ENCODE data around the gene SIGLEC15. TPM values are rescaled to one million over a fixed set of nuclear protein-coding genes. Genes with fewer than 3 reads are reported as not detected.
"Not testable (repeated sequence)": the region's sequence is repeated elsewhere in the genome, so short reads cannot be mapped to it uniquely, and the experiment has no call there.

The SIGLEC15 gene
- total RNA-seq, 2 experiments from 2014 or later: not detected

DNA sequence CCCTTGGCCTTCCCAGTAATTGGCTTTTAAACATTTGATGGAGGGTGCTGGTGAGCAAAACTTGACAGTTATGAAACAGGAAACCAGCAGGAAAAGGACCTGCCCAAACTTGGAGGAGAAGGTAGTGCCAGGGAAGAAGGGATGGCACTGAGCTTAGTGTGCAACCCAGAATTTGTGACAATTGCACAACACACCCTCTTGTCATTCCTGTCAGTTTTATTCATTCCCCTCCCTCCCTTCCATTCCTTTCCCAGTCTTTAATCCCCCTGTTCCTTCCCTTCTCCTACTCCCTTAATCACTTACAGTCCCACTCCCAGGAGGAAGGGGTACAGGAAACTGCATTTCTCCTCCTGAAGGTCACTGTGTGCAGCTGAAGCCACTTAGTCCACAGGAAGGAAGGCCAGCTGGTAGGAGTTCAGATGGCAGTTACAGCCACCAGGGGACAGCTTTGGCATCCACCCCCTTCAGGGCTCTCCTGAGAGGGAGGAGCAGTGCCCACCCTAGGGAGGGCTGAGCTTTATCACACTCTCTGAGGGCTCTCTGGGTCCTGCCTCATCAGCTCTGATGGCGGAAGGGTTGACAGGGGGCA, 24.0 kb upstream of the SIGLEC15 start:
- Mint-ChIP-seq H3K4me1 (no peaks in the 10 kb centered on the region), H3K27ac (no peak overlapping the region), H3K4me3 (no peak overlapping the region), H3K36me3 (no peaks in the 10 kb centered on the region), H3K27me3 (no peaks in the 10 kb centered on the region), H3K9me3 (ENCODE audit: low read depth) (peaks cover 9% of the 10 kb centered on the region)
- CTCF ChIA-PET: no interaction called here
- ATAC-seq (no peak), DNase-seq (no peak)

GRCh38 chr18:45802814-45803492, 22.5 kb upstream of the SIGLEC15 start:
- peaks cover 9% of the 10 kb centered on the region for H3K9me3 Mint-ChIP-seq (ENCODE audit: low read depth)
- ATAC-seq (no peak), DNase-seq (no peak)
- H3K4me3 Mint-ChIP-seq: no peak overlapping the region
- H3K36me3 Mint-ChIP-seq: no peaks in the 10 kb centered on the region
- H3K27ac Mint-ChIP-seq: no peak overlapping the region
- CTCF ChIA-PET: no interaction called here
- no peaks in the 10 kb centered on the region for H3K4me1 Mint-ChIP-seq
- H3K27me3 Mint-ChIP-seq: no peaks in the 10 kb centered on the region

DNA sequence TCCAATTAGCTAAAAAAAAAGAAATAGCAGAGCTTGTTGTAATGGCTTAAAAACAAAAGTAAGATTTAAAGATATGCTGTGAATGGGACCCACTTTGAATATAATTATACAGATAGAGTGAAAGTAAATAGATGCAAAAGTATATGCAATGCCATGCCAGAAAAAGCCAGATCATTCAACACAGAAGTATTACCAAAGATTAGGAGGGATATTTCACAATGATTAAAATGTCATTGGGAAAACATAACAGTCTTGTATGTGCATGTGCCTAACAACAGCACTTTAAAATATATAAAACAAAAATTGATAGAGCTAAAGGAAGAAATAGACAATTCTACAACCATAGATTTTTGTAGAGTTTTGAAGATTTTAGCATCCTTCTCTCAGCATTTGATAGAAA, 19.9 kb upstream of the SIGLEC15 start:
- DNase-seq (no peak), ATAC-seq (no peak)
- CTCF ChIA-PET: interaction anchor here (2.6 kb wide), 1 partner anchor 139 kb away, joined by 8 read pairs; no protein-coding TSS in a partner anchor
- no peak overlapping the region for H3K4me3 Mint-ChIP-seq
- peaks cover 8% of the 10 kb centered on the region for H3K9me3 Mint-ChIP-seq (ENCODE audit: low read depth)
- no peak overlapping the region for H3K27ac Mint-ChIP-seq
- H3K27me3 Mint-ChIP-seq: no peaks in the 10 kb centered on the region
- H3K36me3 Mint-ChIP-seq: peaks cover 3% of the 10 kb centered on the region
- H3K4me1 Mint-ChIP-seq: peaks cover 2% of the 10 kb centered on the region

DNA sequence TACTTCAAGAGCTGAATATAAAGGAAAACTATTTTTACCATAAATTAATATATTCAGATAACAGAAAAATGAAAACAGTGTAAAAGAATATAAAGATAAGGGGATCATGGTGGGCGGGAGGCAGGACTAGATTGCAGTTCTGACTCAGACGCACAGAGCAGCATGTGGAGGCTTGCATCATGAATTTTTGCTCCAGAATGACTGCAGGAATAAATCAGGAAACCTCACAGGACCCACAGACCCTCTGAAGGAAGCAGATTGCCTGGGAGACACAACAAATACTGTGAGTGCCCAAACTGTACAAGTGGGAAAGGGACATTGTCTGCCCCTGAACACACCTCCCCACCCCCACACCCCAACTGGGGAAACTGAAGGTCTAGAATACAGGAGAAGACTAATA, 19.2 kb upstream of the SIGLEC15 start:
- Mint-ChIP-seq H3K36me3 (peaks cover 3% of the 10 kb centered on the region), H3K4me3 (no peak overlapping the region), H3K9me3 (ENCODE audit: low read depth) (peaks cover 6% of the 10 kb centered on the region), H3K27ac (no peak overlapping the region), H3K4me1 (peaks cover 2% of the 10 kb centered on the region), H3K27me3 (no peaks in the 10 kb centered on the region)
- DNase-seq (no peak), ATAC-seq (no peak)
- CTCF ChIA-PET: interaction anchor here (1.2 to 2.6 kb wide), 4 partner anchors 78 to 140 kb away, joined by 3 to 8 read pairs (median 3); partner anchors contain the start of gene SLC14A1

- ATAC-seq; H3K27me3 Mint-ChIP-seq; H3K27ac Mint-ChIP-seq; H3K36me3 Mint-ChIP-seq; H3K9me3 Mint-ChIP-seq (ENCODE audit: low read depth); H3K4me3 Mint-ChIP-seq; DNase-seq; H3K4me1 Mint-ChIP-seq: not testable (repeated sequence)
- CTCF ChIA-PET: interaction anchor here (0.9 to 2.6 kb wide), 8 partner anchors 36 to 144 kb away, joined by 3 to 8 read pairs (median 3); partner anchors contain the start of gene SLC14A1
Measured at GRCh38 chr18:45807144-45807543, 18.3 kb upstream of the SIGLEC15 start.

GRCh38 chr18:45814733-45815132, 10.7 kb upstream of the SIGLEC15 start:
- not testable (repeated sequence) for H3K27me3 Mint-ChIP-seq, H3K4me1 Mint-ChIP-seq

DNA sequence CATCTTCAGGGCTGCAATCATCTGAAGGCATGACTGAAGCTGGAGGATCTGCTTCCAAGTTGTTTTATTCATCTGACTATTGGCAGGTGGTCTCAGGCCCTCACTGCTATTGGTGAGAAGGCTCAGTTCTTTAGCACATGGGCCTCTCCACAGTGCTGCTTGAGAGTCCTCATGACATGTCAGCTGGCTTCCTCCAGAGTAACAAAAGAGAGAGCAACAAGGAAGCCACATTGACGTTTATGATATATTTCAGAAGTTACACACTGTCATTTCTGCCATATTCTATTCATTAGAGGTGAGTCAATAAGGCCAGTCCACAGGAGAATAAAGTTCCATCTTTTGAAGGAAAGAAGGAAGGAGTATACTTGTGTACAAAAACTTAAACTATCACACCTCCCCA, 7.9 kb upstream of the SIGLEC15 start:
- H3K9me3 Mint-ChIP-seq (ENCODE audit: low read depth): peaks cover 5% of the 10 kb centered on the region
- H3K27me3 Mint-ChIP-seq: peaks cover 9% of the 10 kb centered on the region
- no peak overlapping the region for H3K4me3 Mint-ChIP-seq
- DNase-seq (no peak), ATAC-seq (peak; percentile 47)
- no peak overlapping the region for H3K27ac Mint-ChIP-seq
- no peaks in the 10 kb centered on the region for H3K36me3 Mint-ChIP-seq
- H3K4me1 Mint-ChIP-seq: peaks cover 6% of the 10 kb centered on the region
- CTCF ChIA-PET: no interaction called here

More at GRCh38 chr18:45814733-45815132, 10.7 kb upstream of the SIGLEC15 start:
- H3K4me3 Mint-ChIP-seq; CTCF ChIA-PET; H3K36me3 Mint-ChIP-seq; H3K27ac Mint-ChIP-seq; DNase-seq; H3K9me3 Mint-ChIP-seq (ENCODE audit: low read depth); ATAC-seq: not testable (repeated sequence)

- not testable (repeated sequence) for H3K27me3 Mint-ChIP-seq; H3K4me1 Mint-ChIP-seq; DNase-seq; H3K36me3 Mint-ChIP-seq; H3K4me3 Mint-ChIP-seq; H3K27ac Mint-ChIP-seq; ATAC-seq; H3K9me3 Mint-ChIP-seq (ENCODE audit: low read depth)
- CTCF ChIA-PET: interaction anchor here (0.7 kb wide), 1 partner anchor 96 kb away, joined by 4 read pairs; no protein-coding TSS in a partner anchor
Measured at GRCh38 chr18:45818765-45819164, 6.7 kb upstream of the SIGLEC15 start.

- Mint-ChIP-seq H3K9me3 (ENCODE audit: low read depth) (peaks cover 3% of the 10 kb centered on the region), H3K27me3 (peaks cover 9% of the 10 kb centered on the region), H3K4me1 (peaks cover 11% of the 10 kb centered on the region), H3K36me3 (no peaks in the 10 kb centered on the region), H3K4me3 (no peak overlapping the region), H3K27ac (no peak overlapping the region)
- CTCF ChIA-PET: no interaction called here
- ATAC-seq (no peak), DNase-seq (no peak)
Measured at GRCh38 chr18:45820106-45820745, 5.2 kb upstream of the SIGLEC15 start.

DNA sequence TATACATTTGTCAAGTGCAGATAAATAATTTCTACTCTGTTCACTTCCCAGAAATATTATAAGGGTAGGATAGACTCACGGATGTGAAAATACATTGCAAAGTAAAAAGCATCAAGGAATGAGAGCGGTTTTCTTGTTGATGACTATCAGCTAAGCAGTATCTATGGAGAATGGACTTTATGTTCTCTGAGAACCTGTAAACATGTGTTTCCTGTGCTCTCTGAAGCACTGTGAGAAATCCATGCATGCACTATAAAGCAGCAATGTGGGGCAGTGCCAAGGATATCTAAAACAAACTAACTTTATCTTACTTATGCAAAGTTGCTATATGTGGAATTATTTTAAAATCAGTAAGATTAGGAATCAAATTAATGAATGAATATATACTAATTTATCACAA, 4.4 kb upstream of the SIGLEC15 start:
- CTCF ChIA-PET: no interaction called here

GRCh38 chr18:45821711-45822110, 3.8 kb upstream of the SIGLEC15 start:
- Mint-ChIP-seq H3K9me3 (ENCODE audit: low read depth) (no peaks in the 10 kb centered on the region), H3K4me1 (peaks cover 13% of the 10 kb centered on the region), H3K27me3 (peaks cover 9% of the 10 kb centered on the region), H3K36me3 (no peaks in the 10 kb centered on the region), H3K27ac (no peak overlapping the region), H3K4me3 (no peak overlapping the region)
- ATAC-seq (no peak), DNase-seq (no peak)
- CTCF ChIA-PET: no interaction called here

More for the DNA sequence above, 4.4 kb upstream of the SIGLEC15 start:
- Mint-ChIP-seq H3K9me3 (ENCODE audit: low read depth) (peaks cover 3% of the 10 kb centered on the region), H3K4me1 (peaks cover 13% of the 10 kb centered on the region), H3K27ac (no peak overlapping the region), H3K4me3 (no peak overlapping the region), H3K36me3 (no peaks in the 10 kb centered on the region), H3K27me3 (peaks cover 9% of the 10 kb centered on the region)
- no peak for ATAC-seq
- DNase-seq: no peak

GRCh38 chr18:45826084-45826483, 609 bp downstream of the SIGLEC15 start:
- CTCF ChIA-PET: no interaction called here
- H3K27ac Mint-ChIP-seq: no peak overlapping the region

GRCh38 chr18:45826716-45827115, 1.2 kb downstream of the SIGLEC15 start:
- H3K27ac Mint-ChIP-seq; H3K27me3 Mint-ChIP-seq; H3K9me3 Mint-ChIP-seq (ENCODE audit: low read depth); ATAC-seq; H3K4me3 Mint-ChIP-seq; CTCF ChIA-PET; H3K36me3 Mint-ChIP-seq; DNase-seq: not testable (repeated sequence)
- H3K4me1 Mint-ChIP-seq: peaks cover 17% of the 10 kb centered on the region

More at GRCh38 chr18:45826084-45826483, 609 bp downstream of the SIGLEC15 start:
- DNase-seq: no peak
- Mint-ChIP-seq H3K27me3 (peaks cover 4% of the 10 kb centered on the region), H3K9me3 (ENCODE audit: low read depth) (no peaks in the 10 kb centered on the region), H3K36me3 (no peaks in the 10 kb centered on the region), H3K4me3 (no peak overlapping the region), H3K4me1 (peaks cover 17% of the 10 kb centered on the region)
- ATAC-seq: no peak

Data from activated CD8-positive, alpha-beta memory T cell treated with anti-CD3 and anti-CD28 coated beads, Interleukin-2, amount 10 ng/mL, durations not matched to agents 7 days and 5 days (primary cell).